MCF 10A (cell line): ENCODE results near the gene CPNE5. TPM values are rescaled to one million over a fixed set of nuclear protein-coding genes. Genes with fewer than 3 reads are reported as not detected.

Experiments used
- BruUV-seq: library from RNA; stranded (reverse); fragments of 400-500 nt; replicated peaks from 2 replicates; lab custom pipeline; 2021; lab: Mats Ljungman, UMichigan
- CTCF ChIA-PET: fragments of 300-600 bp; sonication (Branson Sonifier 250); formaldehyde crosslinking; extraction: SDS; loops from one replicate; lab custom pipeline; 2021; ENCODE audit warnings: antibody characterized with exemption, inconsistent platforms; lab: Yijun Ruan, JAX
- POLR2A ChIA-PET: fragments of 300-600, 350-650 bp; sonication (Branson Sonifier 250); formaldehyde crosslinking; extraction: SDS; loops from one replicate; lab custom pipeline; 2020; ENCODE audit warnings: antibody characterized with exemption, inconsistent platforms; lab: Yijun Ruan, JAX
- DNase-seq: peaks from one replicate; pipeline ENCODE4 v3.0.0-alpha.2; 2018; ENCODE audit not compliant: unreplicated experiment
- H3K27ac Mint-ChIP-seq: one replicate; pipeline ENCODE4 v1.8.0; 2022; ENCODE audit warnings: mild to moderate bottlenecking, low read depth, mixed read lengths; ENCODE audit not compliant: unreplicated experiment
- H3K27me3 Mint-ChIP-seq: one replicate; pipeline ENCODE4 v1.8.0; 2022; ENCODE audit warnings: mixed read lengths; ENCODE audit not compliant: insufficient read depth, unreplicated experiment
- H3K36me3 Mint-ChIP-seq: one replicate; pipeline ENCODE4 v1.8.0; 2022; ENCODE audit warnings: mild to moderate bottlenecking, moderate library complexity, mixed read lengths; ENCODE audit not compliant: insufficient read depth, unreplicated experiment
- H3K4me1 Mint-ChIP-seq: one replicate; pipeline ENCODE4 v1.8.0; 2022; ENCODE audit warnings: mixed read lengths; ENCODE audit not compliant: insufficient read depth, unreplicated experiment
- H3K4me3 Mint-ChIP-seq: one replicate; pipeline ENCODE4 v1.8.0; 2022; ENCODE audit warnings: mild to moderate bottlenecking, moderate library complexity, mixed read lengths; ENCODE audit not compliant: unreplicated experiment
- H3K9me3 Mint-ChIP-seq: one replicate; pipeline ENCODE4 v1.8.0; 2022; ENCODE audit warnings: mixed read lengths; ENCODE audit not compliant: unreplicated experiment
- CTCF ChIP-seq: fragments of 200-600 bp; IDR thresholded peaks from one replicate; pipeline ENCODE4 v1.8.0; 2022; ENCODE audit warnings: antibody characterized with exemption, mild to moderate bottlenecking; ENCODE audit not compliant: unreplicated experiment
- intact Hi-C: fragments of 100-400 bp; cut with micrococcal nuclease; formaldehyde crosslinking; loops from 2 replicates; pipeline ENCODE4 v1.14.1; 2022
- total RNA-seq: library from RNA; stranded (reverse); gene quantifications from 2 replicates; pipeline ENCODE4 v1.2.3, GENCODE V29; 2022

Gene CPNE5
- total RNA-seq, 1 experiment from 2014 or later, result not detected

DNA sequence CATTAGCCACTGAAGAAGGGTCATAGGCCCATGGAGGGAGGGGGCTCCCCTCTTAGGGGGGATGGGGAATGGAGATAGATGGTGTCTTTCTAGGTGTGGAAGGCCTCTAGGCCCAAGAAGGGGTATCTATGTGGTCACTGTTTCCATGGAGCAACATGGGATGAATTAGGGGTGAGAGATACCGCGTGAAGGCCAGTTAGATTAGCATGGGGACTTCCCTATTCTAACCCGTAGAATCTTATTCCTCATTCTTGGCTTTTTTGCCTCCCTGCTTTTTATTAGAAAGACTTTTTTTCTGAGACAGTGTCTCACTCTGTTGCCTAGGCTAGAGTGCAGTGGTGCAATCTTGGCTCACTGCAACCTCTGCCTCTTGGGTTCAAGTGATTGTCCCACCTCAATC, 138.4 kb downstream of the CPNE5 start:
- ChIA-PET POLR2A (interaction anchor here (0.7 kb wide), 1 partner anchor 18 kb away, joined by 4 read pairs; no protein-coding TSS in a partner anchor), CTCF (interaction anchor here (0.7 kb wide), 1 partner anchor 937 kb away, joined by 3 read pairs; no protein-coding TSS in a partner anchor)
- Mint-ChIP-seq H3K27me3 (no peaks in the 10 kb centered on the region), H3K4me1 (peaks cover 13% of the 10 kb centered on the region), H3K36me3 (no peaks in the 10 kb centered on the region), H3K27ac (no peak overlapping the region), H3K9me3 (peaks cover 10% of the 10 kb centered on the region), H3K4me3 (no peak overlapping the region)
- DNase-seq, result no peak
- intact Hi-C loops, result no loop called here
- no peak for TF ChIP-seq CTCF
- no TSS peak for BruUV-seq

DNA sequence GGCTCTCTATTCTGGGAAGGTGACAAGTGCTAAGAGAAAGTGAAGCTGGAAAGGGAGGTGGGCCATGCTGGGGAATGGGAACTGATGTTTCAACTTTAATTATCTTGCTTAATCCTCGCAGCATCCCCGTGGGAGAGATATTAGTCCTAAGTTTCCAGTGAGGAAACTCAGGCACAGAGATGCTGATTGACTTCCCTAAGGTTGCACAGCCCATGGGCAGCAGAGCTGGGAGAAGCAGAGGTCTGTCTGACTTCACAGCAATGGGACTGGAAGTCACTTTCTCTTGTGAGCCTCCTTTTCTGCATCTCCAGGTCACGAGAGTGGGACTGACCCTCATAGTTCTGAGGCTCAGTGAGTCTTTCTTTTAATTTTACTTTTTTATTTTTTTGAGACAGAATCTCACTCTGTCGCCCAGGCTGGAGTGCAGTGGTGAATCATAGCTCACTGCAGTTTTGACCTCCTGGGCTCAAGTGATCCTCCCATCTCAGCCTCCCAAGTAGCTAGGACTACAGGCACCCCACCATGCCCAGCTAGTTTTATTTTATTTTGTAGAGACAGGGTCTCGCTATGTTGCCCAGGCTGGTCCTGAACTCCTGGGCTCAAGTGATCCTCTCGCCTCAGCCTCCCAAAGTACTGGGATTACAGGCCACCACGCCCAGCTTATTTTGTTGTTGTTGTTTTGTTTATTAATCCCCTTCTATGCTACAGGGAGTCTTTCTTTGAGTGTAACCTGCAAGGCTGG, 139.0 kb downstream of the CPNE5 start:
- Mint-ChIP-seq H3K36me3 (no peaks in the 10 kb centered on the region), H3K27me3 (no peaks in the 10 kb centered on the region), H3K27ac (no peak overlapping the region), H3K4me1 (peaks cover 13% of the 10 kb centered on the region), H3K9me3 (peaks cover 10% of the 10 kb centered on the region), H3K4me3 (no peak overlapping the region)
- intact Hi-C loops, result no loop called here
- ChIA-PET POLR2A (no interaction called here), CTCF (no interaction called here)
- no peak for DNase-seq
- TF ChIP-seq CTCF, result no peak
- no TSS peak for BruUV-seq

DNA sequence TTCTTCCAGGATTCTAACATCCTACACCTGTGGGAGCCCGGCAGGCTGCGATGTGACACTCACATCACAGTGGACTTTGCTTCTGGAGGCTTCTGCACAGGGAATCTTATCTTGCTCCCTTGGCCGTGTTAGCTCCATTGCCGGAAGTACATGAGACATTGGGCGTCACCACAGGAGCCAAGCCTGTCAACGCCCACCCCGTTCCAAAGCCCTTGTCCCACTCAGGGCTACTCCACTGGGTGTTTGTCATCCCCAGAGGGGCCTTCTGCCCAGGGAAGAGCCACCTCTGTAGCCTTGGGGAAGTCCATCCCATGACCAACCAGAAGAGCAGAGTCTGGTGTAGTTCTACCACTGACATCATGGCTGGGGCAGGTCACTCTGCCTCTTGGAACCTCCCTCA, 139.9 kb downstream of the CPNE5 start:
- Mint-ChIP-seq H3K27ac (no peak overlapping the region), H3K27me3 (no peaks in the 10 kb centered on the region), H3K4me3 (no peak overlapping the region), H3K36me3 (no peaks in the 10 kb centered on the region), H3K4me1 (peaks cover 13% of the 10 kb centered on the region), H3K9me3 (peaks cover 10% of the 10 kb centered on the region)
- TF ChIP-seq CTCF, result no peak
- DNase-seq, result no peak
- BruUV-seq, result no TSS peak
- ChIA-PET CTCF (no interaction called here), POLR2A (no interaction called here)
- intact Hi-C loops, result no loop called here

- TF ChIP-seq CTCF, result no peak
- Mint-ChIP-seq H3K36me3 (no peaks in the 10 kb centered on the region), H3K27me3 (no peaks in the 10 kb centered on the region), H3K9me3 (peaks cover 10% of the 10 kb centered on the region), H3K4me3 (no peak overlapping the region), H3K4me1 (peaks cover 13% of the 10 kb centered on the region), H3K27ac (no peak overlapping the region)
- no peak for DNase-seq
- intact Hi-C loops, result no loop called here
- CTCF ChIA-PET, result no interaction called here
- BruUV-seq, result no TSS peak
- POLR2A ChIA-PET, result no interaction called here
Observed at GRCh38 chr6:36698871-36699271, 140.4 kb downstream of the CPNE5 start.
